ENCODE results near the gene PTPRE. TPM values are rescaled to one million over a fixed set of nuclear protein-coding genes. Genes with fewer than 3 reads are reported as not detected.

PTPRE gene
- total and polyA plus RNA-seq, 8 donors, result 1.0 to 7.1 (median 2.1) TPM

- intact Hi-C loops (cut with DNase I), result loop anchor here in 2 of 3 donors (5.0 kb wide), 2 partner anchors 97 to 102 kb away; no protein-coding TSS in a partner anchor
These were observed 3.0 kb downstream of the PTPRE start for GRCh38 chr10:127909716-127910463.

GRCh38 chr10:127910464-127910770 lies 3.5 kb downstream of the PTPRE start:
- Histone ChIP-seq H3K4me3 (no peak overlapping the region), H3K36me3 (no peaks in the 10 kb centered on the region), H3K9me3 (no peaks in the 10 kb centered on the region), H3K27ac (no peak overlapping the region), H3K27me3 (peaks cover 0 to 9% (median 0%) of the 10 kb centered on the region in 4 donors), H3K4me1 (peaks cover 0 to 6% (median 3%) of the 10 kb centered on the region in 3 donors)
- intact Hi-C loops (cut with DNase I), result loop anchor here in 1 of 3 donors (5.0 kb wide), 1 partner anchor 97 kb away; no protein-coding TSS in a partner anchor
- FAIRE-seq (no peak), ATAC-seq (no peak), DNase-seq (no peak)
- WGBS, 2 donors, result 85 to 95% methylated on average over 2 of the region's 2 CpGs
- no peak for TF ChIP-seq CTCF (IDR thresholded peaks at IDR 0.05)

More at GRCh38 chr10:127909716-127910463, 3.0 kb downstream of the PTPRE start:
- ATAC-seq (no peak), DNase-seq (no peak), FAIRE-seq (no peak)
- Histone ChIP-seq H3K27me3 (peaks cover 0 to 9% (median 0%) of the 10 kb centered on the region in 4 donors), H3K9me3 (no peaks in the 10 kb centered on the region), H3K36me3 (no peaks in the 10 kb centered on the region), H3K27ac (no peak overlapping the region), H3K4me3 (no peak overlapping the region), H3K4me1 (peaks cover 0 to 6% (median 3%) of the 10 kb centered on the region in 3 donors)
- WGBS, 2 donors, result 80 to 91% methylated on average over 7 of the region's 7 CpGs
- TF ChIP-seq CTCF (IDR thresholded peaks at IDR 0.05), result no peak

- Histone ChIP-seq H3K27ac (no peak overlapping the region), H3K9me3 (no peaks in the 10 kb centered on the region), H3K4me3 (no peak overlapping the region), H3K27me3 (peaks cover 0 to 9% (median 0%) of the 10 kb centered on the region in 4 donors), H3K36me3 (no peaks in the 10 kb centered on the region), H3K4me1 (peaks cover 0 to 6% (median 3%) of the 10 kb centered on the region in 3 donors)
- TF ChIP-seq CTCF (IDR thresholded peaks at IDR 0.05), result no peak
- no peak for FAIRE-seq
- no peak for DNase-seq
- ATAC-seq, result no peak
- WGBS, 2 donors, result 72 to 78% methylated on average over 10 of the region's 10 CpGs
- intact Hi-C loops (cut with DNase I), result loop anchor here in 1 of 3 donors (5.0 kb wide), 1 partner anchor 96 kb away; no protein-coding TSS in a partner anchor
These were observed 4.4 kb downstream of the PTPRE start for GRCh38 chr10:127911218-127911866.

GRCh38 chr10:127911867-127912257 lies 5.0 kb downstream of the PTPRE start:
- Histone ChIP-seq H3K9me3 (no peaks in the 10 kb centered on the region), H3K27me3 (peaks cover 0 to 9% (median 0%) of the 10 kb centered on the region in 4 donors), H3K27ac (no peak overlapping the region), H3K36me3 (no peaks in the 10 kb centered on the region), H3K4me1 (peaks cover 0 to 6% (median 0%) of the 10 kb centered on the region in 3 donors), H3K4me3 (no peak overlapping the region)
- TF ChIP-seq CTCF (IDR thresholded peaks at IDR 0.05), result no peak
- ATAC-seq, result no peak
- WGBS, 2 donors, result 87 to 91% methylated on average over 4 of the region's 4 CpGs
- FAIRE-seq, result no peak
- DNase-seq, result no peak
- intact Hi-C loops (cut with DNase I), result loop anchor here in 1 of 3 donors (5.0 kb wide), 1 partner anchor 95 kb away; no protein-coding TSS in a partner anchor

Measured in pancreas (tissue), 10 donors.